IMR-90 (cell line): Measurements from ENCODE around the gene TXNDC8. TPM values are rescaled to one million over a fixed set of nuclear protein-coding genes. Genes with fewer than 3 reads are reported as not detected.

Source experiments
- ATAC-seq: fragments of 200-7000 bp; cut with Tn5 transposase; 2 replicates; pipeline ENCODE4 v1.9.1; 2020; ENCODE audit warnings: low read depth, mild to moderate bottlenecking, moderate library complexity
- BruUV-seq: library from RNA; stranded (reverse); fragments of 400-500 nt; replicated peaks from 2 replicates; lab custom pipeline; 2021; lab: Mats Ljungman, UMichigan
- CTCF ChIA-PET: fragments of 300-600 bp; formaldehyde crosslinking; extraction: SDS; loops from one replicate; lab custom pipeline; 2021; ENCODE audit warnings: antibody characterized with exemption; lab: Yijun Ruan, JAX
- POLR2A ChIA-PET: fragments of 300-600 bp; sonication (Branson Sonifier 250); formaldehyde crosslinking; loops from one replicate; lab custom pipeline; 2022; ENCODE audit warnings: antibody characterized with exemption; ENCODE audit not compliant: unreplicated experiment; lab: Charles Lee
- DNase-seq: peaks from one replicate; pipeline ENCODE4 v3.0.0; 2013
- H2AFZ ChIP-seq: replicated peaks from 2 replicates; pipeline ENCODE3; 2013; ENCODE audit warnings: low read length, mild to moderate bottlenecking; ENCODE audit not compliant: poor library complexity
- H2AK5ac ChIP-seq: 2 replicates; pipeline ENCODE4 v1.6.1; 2013; ENCODE audit warnings: low read depth, low read length, inconsistent platforms
- H2AK9ac ChIP-seq: replicated peaks from 2 replicates; pipeline ENCODE3; 2013; ENCODE audit warnings: mild to moderate bottlenecking, low read depth, low read length, moderate library complexity; ENCODE audit not compliant: poor library complexity
- H2BK120ac ChIP-seq: 2 replicates; pipeline ENCODE4 v1.6.1; 2013; ENCODE audit warnings: low read depth, low read length, inconsistent platforms
- H2BK15ac ChIP-seq: 3 replicates; pipeline ENCODE4 v1.6.1; 2013; ENCODE audit warnings: low read depth, low read length, inconsistent platforms
- H2BK20ac ChIP-seq: 2 replicates; pipeline ENCODE4 v1.6.1; 2013; ENCODE audit warnings: low read depth, mild to moderate bottlenecking, inconsistent platforms, low read length, moderate library complexity
- H2BK5ac ChIP-seq: 2 replicates; pipeline ENCODE4 v1.6.1; 2013; ENCODE audit warnings: mild to moderate bottlenecking, low read depth, low read length, inconsistent platforms; ENCODE audit not compliant: poor library complexity, severe bottlenecking
- H3K14ac ChIP-seq: replicated peaks from 2 replicates; pipeline ENCODE4 v1.6.1; 2013; ENCODE audit warnings: low read depth, low read length, inconsistent platforms
- H3K18ac ChIP-seq: 2 replicates; pipeline ENCODE4 v1.6.1; 2013; ENCODE audit warnings: low read depth, low read length, control low read depth
- H3K23ac ChIP-seq: 2 replicates; pipeline ENCODE4 v1.6.1; 2013; ENCODE audit warnings: low read depth, low read length, inconsistent platforms
- H3K27ac ChIP-seq: 2 replicates; pipeline ENCODE4 v1.5.1; 2013; ENCODE audit warnings: mild to moderate bottlenecking, control low read depth, low read length; ENCODE audit not compliant: insufficient read depth
- H3K27me3 ChIP-seq: 2 replicates; pipeline ENCODE4 v1.6.1; 2013; ENCODE audit warnings: low read length; ENCODE audit not compliant: control insufficient read depth, insufficient read depth
- H3K36me3 ChIP-seq: 2 replicates; pipeline ENCODE4 v1.6.1; 2013; ENCODE audit warnings: low read length, mixed read lengths; ENCODE audit not compliant: control insufficient read depth, insufficient read depth
- H3K4ac ChIP-seq: 2 replicates; pipeline ENCODE4 v1.6.1; 2013; ENCODE audit warnings: low read depth, low read length, inconsistent platforms
- H3K4me1 ChIP-seq: 2 replicates; pipeline ENCODE4 v1.6.1; 2013; ENCODE audit warnings: low read length, mixed read lengths; ENCODE audit not compliant: control insufficient read depth, insufficient read depth
- H3K4me2 ChIP-seq: 2 replicates; pipeline ENCODE4 v1.6.1; 2013; ENCODE audit warnings: low read depth, mild to moderate bottlenecking, control low read depth, low read length, moderate library complexity
- H3K4me3 ChIP-seq: 2 replicates; pipeline ENCODE4 v1.5.1; 2013; ENCODE audit warnings: low read depth, mild to moderate bottlenecking, control low read depth, low read length, moderate library complexity; ENCODE audit not compliant: insufficient read depth
- H3K56ac ChIP-seq: 2 replicates; pipeline ENCODE4 v1.6.1; 2013; ENCODE audit warnings: low read length, inconsistent platforms; ENCODE audit not compliant: insufficient read depth; ENCODE audit errors: extremely low read depth
- H3K79me1 ChIP-seq, 2 experiments: 2 replicates each; pipeline ENCODE4 v1.6.1; 2013; ENCODE audit warnings: low read length in 2 of 2, inconsistent platforms in 1 of 2, low read depth in 1 of 2
- H3K9ac ChIP-seq: 2 replicates; pipeline ENCODE4 v1.6.1; 2013; ENCODE audit warnings: low read depth, low read length, control low read depth
- H3K9me1 ChIP-seq: 2 replicates; pipeline ENCODE4 v1.6.1; 2013; ENCODE audit warnings: low read length, inconsistent platforms; ENCODE audit not compliant: insufficient read depth
- H3K9me3 ChIP-seq: 2 replicates; pipeline ENCODE4 v1.6.1; 2013; ENCODE audit warnings: low read length; ENCODE audit not compliant: control insufficient read depth, insufficient read depth
- H4K20me1 ChIP-seq: 2 replicates; pipeline ENCODE4 v1.6.1; 2013; ENCODE audit warnings: low read length, inconsistent platforms; ENCODE audit not compliant: insufficient read depth
- H4K5ac ChIP-seq: 2 replicates; pipeline ENCODE4 v1.6.1; 2013; ENCODE audit warnings: mild to moderate bottlenecking, low read depth, low read length, control low read depth
- H4K8ac ChIP-seq, 2 experiments: 2 replicates each; pipeline ENCODE4 v1.6.1; 2013; ENCODE audit warnings: low read depth in 2 of 2, low read length in 2 of 2, control low read depth in 1 of 2, inconsistent platforms in 1 of 2
- H4K91ac ChIP-seq: 2 replicates; pipeline ENCODE4 v1.6.1; 2013; ENCODE audit warnings: low read depth, low read length, inconsistent platforms; ENCODE audit not compliant: insufficient read depth
- BHLHE40 ChIP-seq: fragments of 150-350 bp; IDR thresholded peaks from 2 replicates; pipeline ENCODE4 v1.6.1; 2016; ENCODE audit warnings: mild to moderate bottlenecking, low read depth, low read length
- CEBPB ChIP-seq: IDR thresholded peaks from 2 replicates; pipeline ENCODE4 v1.6.1; 2012; ENCODE audit warnings: low read depth, low read length, improper control_type of control experiment
- CHD1 ChIP-seq: IDR thresholded peaks from 2 replicates; pipeline ENCODE4 v1.6.1; 2012; ENCODE audit warnings: low read depth, low read length, improper control_type of control experiment
- MAFK ChIP-seq: IDR thresholded peaks from 2 replicates; pipeline ENCODE4 v1.6.1; 2012; ENCODE audit warnings: low read depth, low read length, improper control_type of control experiment
- MAZ ChIP-seq: IDR thresholded peaks from 2 replicates; pipeline ENCODE4 v1.6.1; 2012; ENCODE audit warnings: low read depth, mild to moderate bottlenecking, low read length, improper control_type of control experiment, moderate library complexity, borderline replicate concordance
- MXI1 ChIP-seq: IDR thresholded peaks from 2 replicates; pipeline ENCODE4 v1.6.1; 2012; ENCODE audit warnings: low read depth, mild to moderate bottlenecking, low read length, moderate library complexity, borderline replicate concordance
- NFE2L2 ChIP-seq: fragments of 150-350 bp; IDR thresholded peaks from 2 replicates; pipeline ENCODE4 v1.6.1; 2016; ENCODE audit warnings: low read depth, mild to moderate bottlenecking, low read length
- POLR2A ChIP-seq: IDR thresholded peaks from 2 replicates; pipeline ENCODE4 v1.6.1; 2012; ENCODE audit warnings: mild to moderate bottlenecking, low read depth, low read length
- RAD21 ChIP-seq: IDR thresholded peaks from 2 replicates; pipeline ENCODE4 v1.6.1; 2012; ENCODE audit warnings: low read length, improper control_type of control experiment
- RCOR1 ChIP-seq: IDR thresholded peaks from 2 replicates; pipeline ENCODE4 v1.6.1; 2012; ENCODE audit warnings: mild to moderate bottlenecking, low read length, improper control_type of control experiment; ENCODE audit not compliant: insufficient replicate concordance
- RFX5 ChIP-seq: IDR thresholded peaks from 2 replicates; pipeline ENCODE4 v1.8.0; 2012; ENCODE audit warnings: low read depth, mild to moderate bottlenecking, low read length, moderate library complexity
- SMC3 ChIP-seq: fragments of 150-350 bp; IDR thresholded peaks from 2 replicates; pipeline ENCODE4 v1.6.1; 2016; ENCODE audit warnings: low read depth, mild to moderate bottlenecking, antibody characterized with exemption, low read length, moderate library complexity
- WGBS, 2 experiments: methylation state at CpG; one replicate each; pipeline versions ENCODE4 v1.1.5 to v1.1.7; 2013; ENCODE audit warnings: missing lambda C conversion rate in 2 of 2; ENCODE audit not compliant: insufficient read length in 1 of 2; ENCODE audit errors: extremely low coverage in 2 of 2; 5-methylcytosine and 5-hydroxymethylcytosine counted together
- dilution Hi-C: fragments of 300-500 bp; cut with HindIII; formaldehyde crosslinking; loops from one replicate; pipeline ENCODE4 v1.14.3; 2018; ENCODE audit warnings: low sequenced_read_pairs; ENCODE audit not compliant: unreplicated experiment
- in situ Hi-C: fragments of 300-500 bp; cut with MboI; formaldehyde crosslinking; loops from 3 replicates; pipeline ENCODE4 v1.14.3; 2019; ENCODE audit warnings: low sequenced_read_pairs, inconsistent platforms, mixed read lengths
- intact Hi-C: fragments of 100-400 bp; cut with micrococcal nuclease; formaldehyde crosslinking; loops from 2 replicates; pipeline ENCODE4 v1.10.0; 2022
- polyA plus RNA-seq, 3 experiments: library from polyadenylated mRNA; depleted of rRNA; stranded (reverse); fragments of >200 nt; gene quantifications; 2 replicates each; pipeline ENCODE4 v1.2.3, GENCODE V29; 2012; ENCODE audit warnings: low replicate concordance in 1 of 3
- total RNA-seq: library from RNA; depleted of rRNA; stranded (reverse); fragments of >200 nt; gene quantifications from 2 replicates; pipeline ENCODE4 v1.2.3, GENCODE V29; 2012
- TF ChIP-seq, protein P1 (sequence below): fragments of 150-350 bp; IDR thresholded peaks from 2 replicates; pipeline ENCODE4 v1.6.1; 2017; ENCODE audit warnings: mild to moderate bottlenecking, antibody characterized with exemption, low read length, low read depth
- TF ChIP-seq, protein P2 (sequence below): fragments of 150-350 bp; IDR thresholded peaks from 2 replicates; pipeline ENCODE4 v1.6.1; 2016; ENCODE audit warnings: low read depth, mild to moderate bottlenecking, low read length, moderate library complexity, borderline replicate concordance
- TF ChIP-seq, protein P3 (sequence below): conservative IDR thresholded peaks from 2 replicates; pipeline ENCODE4 v1.5.1; 2012; ENCODE audit warnings: mild to moderate bottlenecking, low read depth, low read length, improper control_type of control experiment

Gene TXNDC8
- total and polyA plus RNA-seq, 2 of the 4 experiments (the other 2 are of a cell fraction) = not detected

DNA sequence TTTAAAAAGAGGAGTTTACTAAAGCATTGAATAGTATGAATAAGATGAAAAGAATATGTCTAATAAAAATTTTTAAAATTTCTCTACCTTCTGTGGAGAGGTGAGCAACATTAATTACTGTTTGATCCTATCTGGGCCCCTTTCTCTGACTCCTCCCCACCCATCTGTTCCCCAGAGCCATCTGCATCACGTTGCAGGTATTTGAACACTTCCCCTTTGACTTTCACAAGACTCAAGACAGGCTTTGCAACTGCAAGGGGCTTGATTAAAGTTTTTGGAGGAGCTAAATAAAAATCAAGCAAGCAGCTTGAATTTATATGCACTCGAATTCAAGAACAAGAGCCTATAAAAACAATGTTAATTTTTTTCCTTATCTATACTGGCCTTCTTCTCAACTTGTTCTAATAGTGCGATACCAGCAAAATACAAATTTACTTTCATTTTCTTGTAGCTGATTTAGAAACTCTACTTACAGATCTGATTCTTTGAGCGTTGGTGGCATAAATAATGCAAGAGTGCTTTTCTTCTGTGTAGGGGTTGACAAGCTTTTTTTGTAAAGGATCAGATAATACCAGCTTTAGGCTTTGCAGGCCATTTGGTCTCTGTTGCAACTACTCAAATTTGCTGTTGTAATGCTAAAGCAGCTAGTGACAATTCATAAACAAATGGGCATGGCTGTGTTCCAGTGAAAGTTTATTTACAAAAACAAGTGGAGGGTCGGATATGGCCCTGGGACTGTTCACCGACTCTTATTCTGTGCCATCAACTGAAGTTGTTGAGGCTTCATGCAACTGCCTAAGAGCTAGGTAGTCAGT lies 21.2 kb downstream of the TXNDC8 start:
- no peak for DNase-seq
- H3K23ac ChIP-seq = no peak overlapping the region
- no peaks in the 10 kb centered on the region for H3K36me3 ChIP-seq
- H4K20me1 ChIP-seq = no peaks in the 10 kb centered on the region
- WGBS, 2 experiments = 0% methylated on average over 3 of the region's 6 CpGs; no CpG with 5 or more reads in 1 of the 2 experiments
- no peak overlapping the region for H2BK5ac ChIP-seq
- H4K8ac ChIP-seq = no peak overlapping the region
- no peak overlapping the region for H4K5ac ChIP-seq
- no peaks in the 10 kb centered on the region for H3K9me1 ChIP-seq
- peak overlapping the region; percentile 39 for H3K4me2 ChIP-seq
- H3K56ac ChIP-seq = no peak overlapping the region
- no peak overlapping the region for H4K91ac ChIP-seq
- H3K14ac ChIP-seq = no peak overlapping the region
- no peak overlapping the region for H2BK120ac ChIP-seq
- no peak overlapping the region for H2AK5ac ChIP-seq
- no TSS peak for BruUV-seq
- intact Hi-C loops = no loop called here
- ChIA-PET CTCF (no interaction called here), POLR2A (no interaction called here)
- H2AK9ac ChIP-seq = no peak overlapping the region
- no peak overlapping the region for H3K18ac ChIP-seq
- TF ChIP-seq RFX5 (no peak), RAD21 (no peak), POLR2A (no peak), NFE2L2 (no peak), CEBPB (no peak), RCOR1 (no peak), MAFK (no peak), MAZ (no peak), BHLHE40 (no peak), SMC3 (no peak), CHD1 (no peak), MXI1 (no peak)
- TF ChIP-seq, protein P1, sequence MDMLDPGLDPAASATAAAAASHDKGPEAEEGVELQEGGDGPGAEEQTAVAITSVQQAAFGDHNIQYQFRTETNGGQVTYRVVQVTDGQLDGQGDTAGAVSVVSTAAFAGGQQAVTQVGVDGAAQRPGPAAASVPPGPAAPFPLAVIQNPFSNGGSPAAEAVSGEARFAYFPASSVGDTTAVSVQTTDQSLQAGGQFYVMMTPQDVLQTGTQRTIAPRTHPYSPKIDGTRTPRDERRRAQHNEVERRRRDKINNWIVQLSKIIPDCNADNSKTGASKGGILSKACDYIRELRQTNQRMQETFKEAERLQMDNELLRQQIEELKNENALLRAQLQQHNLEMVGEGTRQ = no peak
- TF ChIP-seq, protein P2, sequence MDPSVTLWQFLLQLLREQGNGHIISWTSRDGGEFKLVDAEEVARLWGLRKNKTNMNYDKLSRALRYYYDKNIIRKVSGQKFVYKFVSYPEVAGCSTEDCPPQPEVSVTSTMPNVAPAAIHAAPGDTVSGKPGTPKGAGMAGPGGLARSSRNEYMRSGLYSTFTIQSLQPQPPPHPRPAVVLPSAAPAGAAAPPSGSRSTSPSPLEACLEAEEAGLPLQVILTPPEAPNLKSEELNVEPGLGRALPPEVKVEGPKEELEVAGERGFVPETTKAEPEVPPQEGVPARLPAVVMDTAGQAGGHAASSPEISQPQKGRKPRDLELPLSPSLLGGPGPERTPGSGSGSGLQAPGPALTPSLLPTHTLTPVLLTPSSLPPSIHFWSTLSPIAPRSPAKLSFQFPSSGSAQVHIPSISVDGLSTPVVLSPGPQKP = no peak
- TF ChIP-seq, protein P3, sequence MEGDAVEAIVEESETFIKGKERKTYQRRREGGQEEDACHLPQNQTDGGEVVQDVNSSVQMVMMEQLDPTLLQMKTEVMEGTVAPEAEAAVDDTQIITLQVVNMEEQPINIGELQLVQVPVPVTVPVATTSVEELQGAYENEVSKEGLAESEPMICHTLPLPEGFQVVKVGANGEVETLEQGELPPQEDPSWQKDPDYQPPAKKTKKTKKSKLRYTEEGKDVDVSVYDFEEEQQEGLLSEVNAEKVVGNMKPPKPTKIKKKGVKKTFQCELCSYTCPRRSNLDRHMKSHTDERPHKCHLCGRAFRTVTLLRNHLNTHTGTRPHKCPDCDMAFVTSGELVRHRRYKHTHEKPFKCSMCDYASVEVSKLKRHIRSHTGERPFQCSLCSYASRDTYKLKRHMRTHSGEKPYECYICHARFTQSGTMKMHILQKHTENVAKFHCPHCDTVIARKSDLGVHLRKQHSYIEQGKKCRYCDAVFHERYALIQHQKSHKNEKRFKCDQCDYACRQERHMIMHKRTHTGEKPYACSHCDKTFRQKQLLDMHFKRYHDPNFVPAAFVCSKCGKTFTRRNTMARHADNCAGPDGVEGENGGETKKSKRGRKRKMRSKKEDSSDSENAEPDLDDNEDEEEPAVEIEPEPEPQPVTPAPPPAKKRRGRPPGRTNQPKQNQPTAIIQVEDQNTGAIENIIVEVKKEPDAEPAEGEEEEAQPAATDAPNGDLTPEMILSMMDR = no peak
- H3K27ac ChIP-seq = no peak overlapping the region
- H3K4ac ChIP-seq = no peak overlapping the region
- H3K4me3 ChIP-seq = no peak overlapping the region
- dilution Hi-C loops = no loop called here
- H3K27me3 ChIP-seq = 0 out of 2 replicates have a peak, but pooled peaks cover 4% of the 10 kb centered on the region
- no peak for ATAC-seq
- no peaks in the 10 kb centered on the region; the same call in 1 of the 2 replicates for H3K4me1 ChIP-seq
- no peak overlapping the region for H3K9ac ChIP-seq
- no peak overlapping the region for H2AFZ ChIP-seq
- H2BK20ac ChIP-seq = no peak overlapping the region
- H3K9me3 ChIP-seq = peaks cover 2% of the 10 kb centered on the region; the same call in 1 of the 2 replicates
- no peaks in the 10 kb centered on the region for H3K79me1 ChIP-seq
- H2BK15ac ChIP-seq = no peak overlapping the region
- in situ Hi-C loops = loop anchor here (25.0 kb wide), 1 partner anchor 1021 kb away; the partner anchor contains the start of gene OR2K2
